Central memory CD4-positive, alpha-beta T cell (primary cell): Measurements from ENCODE around the gene NADK2.
A peak's percentile ranks its signal among the peaks of the same experiment; 100 is the strongest.

Source experiments
- DNase-seq: peaks from one replicate; pipeline ENCODE4 v3.0.0; 2022

Gene NADK2

GRCh38 chr5:36160617-36161016 is 81.1 kb downstream of the NADK2 start:
- no peak for DNase-seq

GRCh38 chr5:36158144-36158543 is 83.6 kb downstream of the NADK2 start:
- DNase-seq, result no peak

GRCh38 chr5:36156619-36157018 is 85.1 kb downstream of the NADK2 start:
- no peak for DNase-seq

GRCh38 chr5:36156121-36156601 is 85.6 kb downstream of the NADK2 start:
- DNase-seq, result no peak

- DNase-seq, result no peak
These were observed 86.4 kb downstream of the NADK2 start for GRCh38 chr5:36155291-36155690.

GRCh38 chr5:36153726-36154125 is 88.0 kb downstream of the NADK2 start:
- no peak for DNase-seq

- DNase-seq, result no peak
These were observed 88.4 kb downstream of the NADK2 start for GRCh38 chr5:36153298-36153677.

- no peak for DNase-seq
These were observed 89.1 kb downstream of the NADK2 start for GRCh38 chr5:36152324-36153297.

- DNase-seq, result peak; percentile 97
These were observed 90.0 kb downstream of the NADK2 start, which contains the start of the genes LMBRD2 and SKP2 for GRCh38 chr5:36151434-36152323. Gene LMBRD2, minus strand, starts transcription at chr5:36151887. Its CDS starts 8,538 bp downstream, at chr5:36143349. Gene SKP2, plus strand, starts transcription at chr5:36152111. Its CDS starts 152 bp downstream, at chr5:36152263.

- DNase-seq, result peak; percentile 16
These were observed 90.9 kb downstream of the NADK2 start for GRCh38 chr5:36150676-36151433.

- DNase-seq, result no peak
These were observed 94.0 kb downstream of the NADK2 start for GRCh38 chr5:36147681-36148080.

- DNase-seq, result no peak
These were observed 95.3 kb downstream of the NADK2 start for GRCh38 chr5:36146390-36146789.

- no peak for DNase-seq
These were observed 96.4 kb downstream of the NADK2 start for GRCh38 chr5:36145311-36145710.
